Activated T-helper 1 cell treated with anti-CD3 and anti-CD28 coated beads, Interleukin-2, amount 50 U/mL, for 16 hours (primary cell): Measurements from ENCODE around the gene GUCY1A1.

Source experiments
- DNase-seq, 2 donors: peaks; one replicate each; pipeline ENCODE4 v3.0.0-alpha.2; 2020; ENCODE audit warnings: low read depth in 1 of 2, low spot score in 1 of 2

Gene GUCY1A1

DNA sequence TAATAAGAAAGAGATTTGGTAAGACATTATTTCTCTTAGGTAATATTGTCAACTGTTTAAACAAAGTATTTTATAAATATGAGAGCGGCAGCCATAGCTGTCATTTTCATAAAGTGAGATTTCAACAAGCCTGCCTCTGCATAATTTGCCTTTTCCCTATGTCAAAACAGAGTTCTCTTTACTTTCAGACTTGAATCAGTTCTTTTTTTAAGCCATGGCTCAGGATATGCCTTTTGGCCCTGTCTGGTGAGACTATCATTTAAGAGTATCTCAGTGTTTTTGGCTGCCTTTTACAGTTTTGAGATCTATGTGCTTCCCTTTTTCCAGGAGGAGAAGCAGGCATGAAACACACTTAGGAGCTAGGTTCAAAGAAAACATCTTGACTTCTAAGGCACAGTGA lies 7.5 kb upstream of the GUCY1A1 start:
- no peak for DNase-seq

DNA sequence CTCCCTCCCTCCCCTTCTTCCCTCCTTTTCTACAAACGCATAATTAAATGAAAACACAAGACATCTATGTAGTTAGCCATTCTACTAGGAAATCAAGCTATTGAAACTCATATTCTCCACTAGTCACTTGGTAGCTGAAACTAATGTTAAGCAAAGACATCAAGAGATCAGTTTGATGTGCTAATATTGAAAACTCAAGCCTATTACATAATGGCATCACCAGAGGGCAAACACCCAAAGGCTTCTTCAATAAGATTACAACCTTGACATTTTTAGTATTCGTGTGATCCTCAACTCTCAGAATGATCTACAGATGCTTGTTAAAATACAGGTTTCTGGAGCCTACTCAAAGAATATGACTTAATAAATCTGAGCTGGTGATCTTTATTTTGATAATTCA lies 6.2 kb upstream of the GUCY1A1 start:
- DNase-seq = no peak

DNA sequence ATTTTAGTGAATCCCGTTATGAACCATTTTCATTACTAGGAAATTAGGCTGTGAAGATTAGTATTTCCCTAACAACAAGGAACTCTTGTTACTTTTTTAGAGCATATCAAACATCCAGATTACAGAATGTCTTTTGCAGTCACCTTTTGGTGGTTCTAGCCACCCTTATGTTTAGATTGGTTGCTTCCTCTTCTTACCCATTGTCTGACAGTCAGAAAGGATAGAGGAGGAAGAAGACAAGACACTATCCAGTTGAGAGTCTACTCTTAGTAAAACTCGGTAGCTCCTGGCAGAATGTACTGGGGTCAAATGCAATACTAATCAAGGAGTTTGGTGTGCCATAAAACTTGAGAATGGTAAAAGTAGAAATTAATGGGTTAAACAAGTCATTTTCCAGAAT lies 1.6 kb upstream of the GUCY1A1 start:
- DNase-seq = no peak

DNA sequence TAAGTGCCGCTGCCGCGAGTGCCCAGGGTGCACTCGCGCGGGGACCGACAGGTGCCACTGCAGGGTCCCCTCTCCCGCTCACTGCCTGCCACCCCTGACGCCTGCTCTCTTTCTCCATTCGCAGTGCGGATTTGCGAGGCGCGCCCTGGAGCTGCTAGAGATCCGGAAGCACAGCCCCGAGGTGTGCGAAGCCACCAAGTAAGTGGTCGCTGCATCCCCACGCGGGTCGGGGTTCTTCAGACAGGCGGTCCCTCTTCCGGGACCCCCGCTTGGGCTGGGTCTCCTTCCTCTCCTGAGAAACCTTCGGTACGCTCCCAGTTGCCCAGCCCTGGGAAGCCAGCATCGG lies 547 bp downstream of the GUCY1A1 start:
- no peak for DNase-seq

DNA sequence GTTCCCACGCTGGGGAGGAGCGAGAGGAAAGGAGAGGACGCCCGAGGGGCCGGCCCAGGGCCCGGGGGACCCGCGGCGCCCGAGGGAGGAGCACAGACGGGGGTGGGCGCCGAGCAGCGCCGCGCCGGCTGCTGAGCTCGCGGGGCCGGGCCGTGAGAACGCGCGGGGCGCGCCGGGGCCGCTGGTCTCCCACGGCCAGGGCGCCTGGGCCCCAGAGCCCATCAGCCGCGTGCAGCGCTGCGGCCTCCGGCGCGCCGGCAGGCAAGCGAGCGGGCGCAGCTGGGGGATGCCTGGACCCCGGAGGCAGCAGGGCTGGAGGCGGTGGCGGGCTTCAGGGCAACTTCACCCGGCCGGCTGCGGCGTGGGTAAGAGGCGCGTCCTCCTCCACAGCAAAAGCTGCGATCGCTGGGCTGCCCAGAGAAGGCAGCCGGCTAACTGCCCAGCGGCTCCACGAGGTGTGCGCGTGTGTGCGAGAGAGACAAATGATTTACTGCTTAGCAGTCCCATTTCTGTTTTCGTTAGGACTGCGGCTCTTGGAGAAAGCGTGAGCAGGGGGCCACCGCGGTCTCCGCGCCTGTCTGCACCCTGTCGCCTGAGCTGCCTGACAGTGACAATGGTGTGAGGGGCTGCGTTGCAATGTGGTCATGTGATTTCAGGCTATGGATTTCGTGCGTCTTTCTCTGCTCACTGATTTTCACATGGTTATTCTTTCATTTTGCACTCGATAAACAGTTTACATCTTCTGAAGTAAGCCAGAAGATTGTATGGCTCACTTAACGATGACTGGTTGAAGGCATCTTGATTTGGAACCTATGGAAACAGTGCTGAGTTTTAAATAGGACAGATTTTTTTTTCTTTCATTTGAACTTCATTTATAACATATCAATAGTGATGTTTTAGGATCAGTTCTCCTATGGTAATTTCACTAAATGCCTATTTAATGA lies 1.2 kb downstream of the GUCY1A1 start:
- no peak for DNase-seq

DNA sequence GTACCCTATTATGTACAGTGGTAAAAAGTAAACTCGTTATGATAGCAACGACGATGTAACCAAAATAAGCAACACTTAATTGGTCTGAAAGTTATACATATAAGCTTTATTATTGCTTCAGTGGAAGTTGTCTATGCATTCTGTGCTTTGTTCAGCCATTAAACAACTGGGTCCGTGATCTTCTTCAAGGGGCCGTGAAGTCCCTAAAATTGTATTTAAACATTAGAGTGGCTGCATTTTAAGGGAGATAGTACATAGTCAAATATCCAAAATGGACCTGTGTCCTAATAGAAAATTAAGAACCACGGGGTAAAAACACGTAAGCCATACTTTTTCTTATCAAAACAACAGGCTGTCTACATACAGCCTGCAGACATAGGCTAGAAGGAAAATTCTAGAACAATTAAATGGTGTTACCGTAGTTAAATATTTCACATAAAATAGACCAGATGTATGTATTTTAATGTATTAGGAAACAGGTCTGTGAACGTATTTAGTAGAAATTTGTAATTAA lies 2.1 kb downstream of the GUCY1A1 start:
- no peak for DNase-seq

DNA sequence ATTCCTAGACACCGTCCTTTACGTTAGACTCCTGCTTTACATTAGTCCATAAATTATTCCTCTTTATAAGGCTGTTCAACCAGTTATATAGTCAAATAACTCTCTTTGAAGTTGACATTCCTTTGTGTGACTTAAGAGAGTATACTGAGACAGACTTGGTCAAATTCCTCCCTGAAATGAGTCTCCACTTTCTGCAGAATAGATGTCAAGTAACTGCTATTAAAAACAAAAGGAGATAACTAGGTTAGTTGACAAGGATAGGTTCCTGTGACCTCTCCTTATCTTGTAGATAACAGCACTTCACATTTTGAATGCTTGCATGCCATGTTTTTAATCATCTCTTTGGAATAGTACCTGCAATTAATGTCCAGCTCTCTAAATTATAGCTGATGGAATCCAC lies 5.7 kb downstream of the GUCY1A1 start:
- no peak for DNase-seq

DNA sequence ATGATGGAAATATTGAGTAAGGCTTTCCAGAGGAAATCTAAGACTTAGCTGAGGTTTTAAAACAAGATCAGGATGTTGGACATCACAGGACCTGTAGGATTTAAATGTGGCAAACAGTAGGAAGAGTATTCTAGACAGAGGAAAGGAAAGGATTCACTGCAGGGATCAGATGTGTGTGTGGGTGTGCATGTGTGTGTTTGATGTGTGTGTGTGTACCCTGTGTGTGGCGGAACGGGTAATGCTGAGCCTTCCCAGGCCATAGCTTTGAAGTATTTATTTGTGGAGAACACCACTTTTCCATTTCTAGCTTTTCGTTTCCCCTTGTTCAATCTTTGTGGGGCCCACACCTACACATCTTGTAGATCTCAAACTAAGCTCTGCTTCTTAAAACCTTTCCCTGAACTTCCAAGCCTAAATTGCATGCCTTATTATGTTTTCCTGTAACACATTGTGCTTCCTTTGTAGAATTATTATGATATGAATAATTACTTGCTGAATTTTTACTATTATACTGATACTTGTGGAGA lies 6.9 kb downstream of the GUCY1A1 start:
- DNase-seq = no peak

DNA sequence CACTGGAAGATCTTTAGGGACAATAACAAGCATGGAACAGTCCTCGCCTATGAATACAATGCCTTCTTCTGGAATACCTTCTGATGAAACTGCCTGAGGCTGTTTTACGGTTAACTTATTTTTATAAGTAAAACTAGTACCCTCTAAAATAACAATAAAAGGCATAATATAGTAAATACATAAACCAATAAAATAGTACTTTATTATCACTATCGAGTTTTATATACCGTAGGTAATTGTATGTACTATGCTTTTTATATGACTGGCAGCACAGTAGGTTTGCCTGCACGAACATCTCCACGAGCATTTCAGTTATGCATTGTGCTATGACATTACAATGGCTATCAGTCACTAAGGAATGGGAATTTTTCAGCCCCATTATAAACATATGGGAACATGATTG lies 8.0 kb downstream of the GUCY1A1 start:
- no peak for DNase-seq

DNA sequence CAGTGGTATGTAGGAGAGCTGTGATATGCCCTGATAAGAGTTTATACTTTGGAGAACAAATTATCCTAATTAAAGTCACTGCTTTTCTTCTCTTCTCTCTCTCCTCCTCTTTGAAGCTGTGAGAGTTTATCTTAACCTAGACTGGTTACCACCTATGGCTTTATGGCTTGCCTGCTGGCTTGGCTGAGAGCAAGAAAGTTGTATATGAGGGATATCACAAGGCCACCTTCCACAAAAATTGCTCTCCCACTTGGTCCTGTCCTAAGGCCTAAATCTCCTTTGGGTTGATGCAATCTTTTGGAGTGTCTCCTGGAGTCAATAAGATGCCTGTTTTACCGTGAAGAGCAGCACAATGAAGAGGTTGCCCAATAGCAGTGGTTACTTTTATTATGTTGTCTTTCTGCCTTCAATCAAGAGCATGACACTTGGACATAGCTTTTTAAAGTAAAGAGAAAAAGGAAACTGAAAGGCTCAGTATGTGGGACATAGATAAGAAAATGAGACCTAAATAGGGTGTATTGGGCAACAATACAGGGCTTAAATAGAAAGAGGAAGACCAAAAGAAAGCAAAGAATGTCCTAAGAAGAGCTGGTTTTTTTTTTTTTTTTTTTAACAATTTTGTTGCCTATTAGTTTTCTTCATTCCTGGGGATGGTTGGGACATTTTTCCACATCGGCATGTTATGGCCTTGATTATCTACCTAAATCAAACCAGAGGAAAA lies 9.2 kb downstream of the GUCY1A1 start:
- no peak for DNase-seq

DNA sequence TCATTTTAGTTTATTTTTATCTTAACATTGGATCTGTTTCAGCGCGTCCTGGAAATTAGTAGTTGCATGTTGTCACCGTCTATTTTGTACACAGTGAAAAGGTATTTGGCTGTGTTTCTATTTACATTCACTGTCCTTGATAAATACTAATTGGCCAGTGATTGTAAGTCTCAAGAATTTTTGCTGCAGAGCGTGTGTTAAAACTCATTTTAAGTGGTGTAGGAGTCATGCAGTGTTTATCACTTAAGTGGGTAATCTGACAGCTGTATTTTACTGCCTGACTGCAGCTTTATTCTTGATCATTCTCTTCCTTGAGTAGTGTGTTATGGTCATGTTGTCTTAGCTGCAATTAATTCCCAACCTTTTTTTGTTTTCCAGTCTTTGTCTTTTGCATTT lies 9.8 kb downstream of the GUCY1A1 start:
- no peak for DNase-seq

DNA sequence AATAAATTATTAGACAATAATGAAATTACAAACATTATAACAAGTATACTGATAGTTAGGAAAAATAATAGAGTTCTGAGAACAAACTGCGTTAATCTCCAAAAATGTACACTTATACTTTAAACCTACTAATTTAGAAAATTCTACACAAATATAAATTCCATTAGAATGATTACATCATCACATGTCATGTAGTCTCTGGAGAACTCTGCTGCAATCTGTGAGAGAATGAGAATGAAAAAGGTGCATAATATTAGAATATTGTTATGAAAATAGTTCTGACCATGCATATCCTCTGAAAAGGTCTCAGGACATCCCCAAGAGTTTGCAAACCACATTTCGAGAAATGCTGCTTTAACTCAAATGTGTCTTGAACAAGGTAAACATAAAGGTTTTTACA lies 11.4 kb downstream of the GUCY1A1 start:
- DNase-seq = no peak

DNA sequence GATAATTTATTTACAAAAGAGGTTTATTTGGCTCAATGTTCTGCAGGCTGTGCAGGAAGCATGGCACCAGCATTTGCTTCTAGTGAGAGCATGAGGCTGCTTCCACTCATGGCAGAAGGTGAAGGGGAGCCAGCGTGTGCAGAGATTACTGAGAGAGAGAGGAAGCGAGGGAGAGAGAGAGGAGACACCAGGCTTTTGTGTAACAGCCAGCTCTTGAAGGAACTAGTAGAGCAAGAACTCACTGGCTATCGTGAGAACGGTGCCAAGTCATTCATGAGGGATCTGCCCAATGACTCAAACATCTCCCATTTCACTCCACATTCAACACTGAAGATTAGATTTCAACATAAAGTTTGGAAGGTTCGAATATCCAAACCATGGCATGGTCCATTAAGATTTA lies 12.7 kb downstream of the GUCY1A1 start:
- DNase-seq = no peak

DNA sequence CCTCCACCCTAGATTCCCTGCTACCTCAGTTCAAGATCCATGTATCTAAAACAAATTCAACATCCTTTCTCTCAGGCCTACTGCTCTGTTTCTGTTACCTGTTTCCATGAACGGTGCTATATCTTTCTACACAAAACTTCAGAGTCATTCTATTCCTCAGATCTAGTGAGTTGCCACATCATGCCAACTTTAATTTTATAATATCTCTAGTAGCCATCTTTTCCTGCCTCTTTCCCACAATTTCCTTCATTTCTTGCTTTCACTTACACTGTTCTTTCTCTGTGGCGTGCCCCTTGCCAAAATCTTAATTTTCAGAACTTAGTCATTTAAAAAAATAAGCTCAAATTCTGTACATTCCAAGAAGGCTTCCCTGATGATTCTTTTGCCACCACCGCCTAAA lies 15.2 kb downstream of the GUCY1A1 start:
- DNase-seq = no peak

DNA sequence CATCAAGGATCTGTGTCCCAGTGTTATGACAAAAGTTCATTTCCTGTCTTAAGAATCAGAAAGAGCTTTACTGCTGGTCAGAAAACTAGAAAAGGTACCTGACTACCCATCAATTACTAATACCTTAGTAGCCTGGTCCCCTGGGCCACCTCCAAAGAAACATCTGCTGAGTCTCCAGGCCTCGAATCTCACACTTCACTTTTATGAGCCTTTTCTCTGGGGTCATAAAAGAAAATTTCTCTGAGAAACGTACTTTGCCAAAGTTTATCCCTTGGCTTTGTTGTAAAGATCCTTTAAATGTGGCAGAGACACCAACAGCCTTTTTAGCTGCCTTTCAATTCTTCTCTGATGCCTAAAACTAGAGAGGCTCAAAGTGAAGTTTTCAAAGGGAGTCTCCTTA lies 17.8 kb downstream of the GUCY1A1 start:
- DNase-seq = no peak

DNA sequence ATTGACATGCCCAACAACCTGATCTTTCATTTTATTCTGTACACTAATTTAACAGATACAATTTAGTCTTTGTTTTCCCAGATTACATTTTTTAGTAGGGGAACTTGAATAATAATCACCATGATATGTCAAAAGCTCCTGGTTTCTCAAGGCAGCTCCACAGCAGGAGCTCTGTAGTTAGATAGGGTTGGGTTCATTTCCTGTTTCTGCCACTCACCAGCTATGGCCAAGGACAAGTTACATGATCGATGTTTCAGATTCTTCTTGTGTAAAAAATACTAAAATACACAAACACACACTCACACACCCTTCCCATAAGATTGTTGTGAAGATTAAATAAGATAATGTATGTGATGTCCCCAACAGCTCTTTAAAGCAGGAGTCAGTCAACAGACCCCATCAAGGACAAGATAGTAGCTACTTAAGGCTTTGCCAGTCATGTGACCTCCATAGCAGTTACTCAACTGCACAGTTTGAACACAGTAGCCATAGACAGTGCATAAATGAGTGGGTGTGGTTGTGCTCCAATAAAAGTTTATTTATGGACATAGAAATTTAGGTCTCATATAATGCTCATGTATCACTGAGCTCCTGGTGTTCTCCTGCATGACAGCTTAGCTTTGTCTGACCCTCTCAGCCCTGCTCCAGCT lies 18.4 kb downstream of the GUCY1A1 start:
- no peak for DNase-seq

DNA sequence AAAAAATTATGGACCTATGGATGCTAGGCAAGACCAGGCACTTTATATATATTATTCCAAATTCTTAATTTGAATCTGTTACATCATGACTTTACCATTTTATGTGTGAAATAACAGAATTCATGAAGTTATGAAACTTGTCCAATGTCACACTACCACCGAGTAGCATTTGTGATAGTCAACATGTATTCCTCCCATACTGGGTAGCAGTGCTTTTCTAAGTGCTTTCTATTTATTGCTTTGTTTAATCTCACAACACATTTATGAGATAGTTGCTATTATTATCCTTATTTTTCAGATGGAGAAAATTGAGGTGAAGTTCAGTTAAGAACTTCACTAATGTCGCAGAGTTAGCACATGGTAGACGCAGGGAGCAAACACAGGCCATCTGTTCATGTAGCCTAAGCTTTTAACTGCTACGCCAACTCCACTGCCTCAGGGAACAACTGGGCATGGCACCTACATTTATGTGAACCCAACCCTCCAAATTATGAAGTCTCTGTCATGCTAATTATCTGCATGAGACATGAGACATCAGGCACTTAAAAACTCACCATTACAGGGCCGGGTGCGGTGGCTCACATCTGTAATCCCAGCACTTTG lies 20.8 kb downstream of the GUCY1A1 start:
- DNase-seq = no peak

DNA sequence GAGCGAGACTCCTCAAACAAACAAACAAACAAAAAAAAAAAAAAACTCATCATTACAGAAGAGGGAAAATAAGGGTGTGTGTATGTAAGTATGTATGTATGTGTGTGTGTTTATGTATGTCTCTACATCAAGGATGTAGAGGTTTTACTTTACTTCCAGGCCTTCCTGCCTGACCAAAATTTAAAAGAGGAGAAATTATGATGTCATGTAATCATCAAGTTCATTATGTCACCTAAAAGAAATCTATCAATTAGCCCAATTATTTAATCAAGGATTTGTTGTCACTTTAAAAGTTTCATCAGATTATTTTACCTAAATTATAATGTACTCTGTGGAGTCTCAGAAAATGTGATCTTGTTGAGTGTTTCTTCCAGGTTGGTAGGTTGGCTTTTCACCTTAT lies 21.6 kb downstream of the GUCY1A1 start:
- DNase-seq = no peak

DNA sequence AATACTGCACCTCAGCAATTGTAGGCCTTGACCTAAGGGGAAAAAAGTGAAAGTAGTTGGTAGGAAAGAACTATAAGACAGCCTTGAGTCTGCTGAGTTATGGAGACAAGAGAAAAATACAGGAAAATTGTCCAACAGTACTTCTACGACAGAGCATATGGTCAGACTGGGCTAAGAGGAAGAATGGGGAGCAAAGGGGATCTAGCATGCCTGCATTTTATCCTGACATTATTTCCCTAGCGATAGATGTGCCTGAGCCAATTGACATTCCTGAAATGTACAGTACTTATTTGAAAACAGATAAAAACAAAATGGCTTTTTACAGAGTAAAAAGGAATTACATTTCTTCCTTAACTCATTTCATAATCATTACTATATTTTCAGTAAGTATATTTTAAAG lies 22.2 kb downstream of the GUCY1A1 start:
- no peak for DNase-seq

DNA sequence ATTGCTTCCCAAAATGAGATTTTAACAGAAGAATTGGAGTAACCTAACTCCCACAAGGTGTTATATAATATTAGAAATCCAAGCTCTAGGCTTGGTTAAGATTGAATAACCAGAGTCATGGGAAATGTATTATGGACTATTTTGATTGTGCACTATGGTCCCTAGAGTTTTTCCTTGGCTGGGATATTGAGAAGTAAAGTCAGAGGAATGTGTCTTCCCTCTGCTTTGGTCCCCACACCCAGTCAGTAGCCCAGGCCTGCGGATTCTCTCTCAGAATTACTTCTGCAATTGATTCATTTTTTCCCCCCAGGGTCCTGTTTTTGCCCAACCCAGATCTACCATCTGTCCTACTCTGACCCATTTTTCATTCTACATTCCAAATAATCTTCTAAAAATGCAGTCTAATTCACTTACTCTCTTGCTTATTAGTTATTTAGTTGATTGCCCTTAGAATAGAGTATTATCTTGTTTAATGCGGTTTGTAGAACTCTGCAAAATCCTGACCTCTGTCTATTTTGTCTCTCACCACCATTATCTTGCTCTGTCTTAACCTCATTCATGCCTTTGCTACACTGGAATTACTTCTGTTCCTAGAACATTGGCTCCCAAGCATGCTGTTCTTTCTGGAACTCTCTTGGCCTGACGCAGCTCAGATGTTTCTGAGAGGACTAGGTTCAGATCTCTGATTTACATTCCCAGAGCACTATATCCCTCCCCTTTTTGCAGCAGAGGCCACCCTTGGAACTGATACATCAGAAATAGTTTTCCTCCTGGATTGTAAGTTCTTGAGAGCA lies 23.6 kb downstream of the GUCY1A1 start:
- DNase-seq = no peak

DNA sequence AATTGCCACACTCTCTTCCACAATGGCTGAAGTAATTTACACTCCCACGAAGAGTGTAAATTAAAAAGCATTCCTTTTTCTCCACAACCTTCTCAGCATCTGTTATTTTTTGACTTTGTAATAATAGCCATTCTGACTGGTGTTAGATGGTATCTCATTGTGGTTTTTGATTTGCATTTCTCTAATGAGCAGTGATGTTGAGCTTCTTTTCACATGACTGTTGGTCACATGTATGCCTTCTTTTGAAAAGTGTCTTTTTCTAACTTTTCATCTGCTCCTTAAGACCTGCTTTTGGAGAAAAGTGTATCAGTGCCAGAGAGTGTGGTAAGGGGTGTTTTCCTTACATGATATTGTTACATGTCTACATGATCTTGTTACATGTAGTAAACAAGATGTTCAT lies 25.7 kb downstream of the GUCY1A1 start:
- no peak for DNase-seq
